Stimulated activated CD4-positive, alpha-beta T cell treated with anti-CD3 and anti-CD28 coated beads, Interleukin-12 subunit alpha, Interleukin-12 subunit beta, amount 100 ng/mL, for 24 hours (primary cell): ENCODE measurements around the gene EFHC1.
"Not testable (repeated sequence)": the region's sequence is repeated elsewhere in the genome, so short reads cannot be mapped to it uniquely, and the experiment has no call there.

Source experiments
- DNase-seq, 2 experiments: peaks; one replicate each; pipeline ENCODE4 v3.0.0-alpha.2; 2020; ENCODE audit warnings: low read depth in 2 of 2

The EFHC1 gene

GRCh38 chr6:52438926-52439325 is 18.8 kb downstream of the EFHC1 start:
- DNase-seq, result no peak

GRCh38 chr6:52454556-52454955 is 34.4 kb downstream of the EFHC1 start:
- no peak for DNase-seq

GRCh38 chr6:52457096-52457495 is 37.0 kb downstream of the EFHC1 start:
- no peak for DNase-seq

GRCh38 chr6:52461194-52461593 is 41.1 kb downstream of the EFHC1 start:
- not testable (repeated sequence) for DNase-seq

- DNase-seq, result no peak
Measured at GRCh38 chr6:52474173-52474572, 54.0 kb downstream of the EFHC1 start.

GRCh38 chr6:52475307-52475706 is 55.2 kb downstream of the EFHC1 start:
- DNase-seq, result no peak

- DNase-seq, result no peak
Measured at GRCh38 chr6:52482903-52483670, 62.9 kb downstream of the EFHC1 start.

GRCh38 chr6:52483671-52484003 is 63.5 kb downstream of the EFHC1 start:
- no peak for DNase-seq

GRCh38 chr6:52489881-52490280 is 69.7 kb downstream of the EFHC1 start:
- no peak for DNase-seq

- DNase-seq, result no peak
Measured at GRCh38 chr6:52491203-52492069, 71.3 kb downstream of the EFHC1 start.

- no peak for DNase-seq
Measured at GRCh38 chr6:52493669-52494068, 73.5 kb downstream of the EFHC1 start.

GRCh38 chr6:52494298-52495072 is 74.3 kb downstream of the EFHC1 start:
- DNase-seq, result no peak

GRCh38 chr6:52495922-52496321 is 75.8 kb downstream of the EFHC1 start:
- DNase-seq, result no peak

- DNase-seq, result no peak
Measured at GRCh38 chr6:52496631-52497030, 76.5 kb downstream of the EFHC1 start.

- DNase-seq, result no peak
Measured at GRCh38 chr6:52497652-52498408, 77.7 kb downstream of the EFHC1 start.

GRCh38 chr6:52498538-52499017 is 78.4 kb downstream of the EFHC1 start:
- no peak for DNase-seq

- no peak for DNase-seq
Measured at GRCh38 chr6:52499026-52499425, 78.9 kb downstream of the EFHC1 start.

- DNase-seq, result no peak
Measured at GRCh38 chr6:52499681-52500236, 79.6 kb downstream of the EFHC1 start.

GRCh38 chr6:52500238-52501129 is 80.3 kb downstream of the EFHC1 start:
- DNase-seq, result no peak
